ENCODE measurements around the gene TRAPPC3L.

Gene TRAPPC3L

DNA sequence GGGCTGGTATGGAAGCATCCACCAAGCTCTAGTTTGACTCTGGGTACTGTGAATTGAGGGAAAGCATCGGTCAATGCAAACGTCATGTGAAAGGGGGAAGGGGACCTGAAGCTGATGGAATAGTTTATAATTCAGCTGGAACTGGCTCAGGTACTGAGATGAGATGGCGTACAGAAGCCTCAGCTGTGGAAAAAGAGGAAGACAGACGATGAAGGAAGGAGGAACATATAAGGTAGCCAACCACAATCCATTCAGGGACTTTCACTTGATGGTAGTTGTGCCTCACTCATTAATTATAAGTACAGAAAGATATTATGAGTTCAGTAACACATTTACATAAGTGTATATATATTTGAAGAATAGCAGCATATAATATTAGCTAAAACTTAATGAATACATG lies 31.4 kb downstream of the TRAPPC3L start:
- Histone ChIP-seq H3K27ac (peak overlapping the region; percentile 7), H3K27me3 (no peaks in the 10 kb centered on the region), H3K4me3 (ENCODE audit: low read depth in 1 of 2, low read length in 1 of 2) (no peak overlapping the region), H3K4me1 (ENCODE audit: control insufficient read depth in 1 of 2, insufficient read depth in 1 of 2, low read depth in 1 of 2, low read length in 1 of 2) (peaks cover 0 to 11% of the 10 kb centered on the region in 2 experiments), H3K9me3 (no peaks in the 10 kb centered on the region), H3K36me3 (no peaks in the 10 kb centered on the region)
- TF ChIP-seq, protein P1, sequence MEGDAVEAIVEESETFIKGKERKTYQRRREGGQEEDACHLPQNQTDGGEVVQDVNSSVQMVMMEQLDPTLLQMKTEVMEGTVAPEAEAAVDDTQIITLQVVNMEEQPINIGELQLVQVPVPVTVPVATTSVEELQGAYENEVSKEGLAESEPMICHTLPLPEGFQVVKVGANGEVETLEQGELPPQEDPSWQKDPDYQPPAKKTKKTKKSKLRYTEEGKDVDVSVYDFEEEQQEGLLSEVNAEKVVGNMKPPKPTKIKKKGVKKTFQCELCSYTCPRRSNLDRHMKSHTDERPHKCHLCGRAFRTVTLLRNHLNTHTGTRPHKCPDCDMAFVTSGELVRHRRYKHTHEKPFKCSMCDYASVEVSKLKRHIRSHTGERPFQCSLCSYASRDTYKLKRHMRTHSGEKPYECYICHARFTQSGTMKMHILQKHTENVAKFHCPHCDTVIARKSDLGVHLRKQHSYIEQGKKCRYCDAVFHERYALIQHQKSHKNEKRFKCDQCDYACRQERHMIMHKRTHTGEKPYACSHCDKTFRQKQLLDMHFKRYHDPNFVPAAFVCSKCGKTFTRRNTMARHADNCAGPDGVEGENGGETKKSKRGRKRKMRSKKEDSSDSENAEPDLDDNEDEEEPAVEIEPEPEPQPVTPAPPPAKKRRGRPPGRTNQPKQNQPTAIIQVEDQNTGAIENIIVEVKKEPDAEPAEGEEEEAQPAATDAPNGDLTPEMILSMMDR (IDR thresholded peaks at IDR 0.05) = no peak

DNA sequence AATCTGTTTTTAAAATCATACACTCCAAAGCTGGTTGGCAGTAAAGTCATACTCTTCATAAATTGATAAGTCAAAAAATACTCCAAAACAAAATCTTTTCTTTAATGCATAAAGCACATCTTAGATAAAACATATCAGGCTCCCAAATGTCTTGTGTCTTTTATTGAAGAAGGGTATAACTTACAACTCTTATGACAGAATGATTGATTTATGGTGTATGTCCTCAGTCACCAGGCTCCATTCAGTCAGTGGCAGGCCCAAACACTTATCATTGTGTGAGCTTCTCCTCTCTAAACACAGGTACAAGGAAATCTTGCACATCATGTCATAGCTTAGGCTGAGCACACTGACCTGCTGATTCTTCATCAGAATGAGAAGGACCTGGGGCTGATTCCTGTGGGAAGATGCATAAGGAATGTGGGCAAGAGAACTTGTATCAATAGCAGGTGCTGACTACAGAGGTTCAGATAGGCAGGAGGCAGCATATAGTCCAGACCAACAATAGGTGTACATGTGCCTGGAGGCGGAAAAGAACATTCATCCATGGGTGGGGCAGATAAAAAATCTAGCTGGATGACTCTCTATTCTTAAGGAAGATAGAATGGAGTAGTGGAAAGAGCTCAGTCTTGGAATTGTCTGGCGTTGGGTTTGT lies 32.1 kb downstream of the TRAPPC3L start:
- peaks cover 0 to 11% of the 10 kb centered on the region in 2 experiments for H3K4me1 ChIP-seq (ENCODE audit: control insufficient read depth in 1 of 2, insufficient read depth in 1 of 2, low read depth in 1 of 2, low read length in 1 of 2)
- H3K36me3 ChIP-seq = no peaks in the 10 kb centered on the region
- no peaks in the 10 kb centered on the region for H3K27me3 ChIP-seq
- no peak overlapping the region for H3K4me3 ChIP-seq (ENCODE audit: low read depth in 1 of 2, low read length in 1 of 2)
- H3K9me3 ChIP-seq = no peaks in the 10 kb centered on the region
- H3K27ac ChIP-seq = no peak overlapping the region
- TF ChIP-seq, protein P1 (IDR thresholded peaks at IDR 0.05) = no peak

- TF ChIP-seq, protein P1 (IDR thresholded peaks at IDR 0.05) = no peak
- Histone ChIP-seq H3K4me1 (ENCODE audit: control insufficient read depth in 1 of 2, insufficient read depth in 1 of 2, low read depth in 1 of 2, low read length in 1 of 2) (peaks cover 0 to 11% of the 10 kb centered on the region in 2 experiments), H3K4me3 (ENCODE audit: low read depth in 1 of 2, low read length in 1 of 2) (no peak overlapping the region), H3K27me3 (no peaks in the 10 kb centered on the region), H3K27ac (no peak overlapping the region), H3K36me3 (no peaks in the 10 kb centered on the region), H3K9me3 (no peaks in the 10 kb centered on the region)
These were observed 32.8 kb downstream of the TRAPPC3L start for GRCh38 chr6:116512734-116513133.

DNA sequence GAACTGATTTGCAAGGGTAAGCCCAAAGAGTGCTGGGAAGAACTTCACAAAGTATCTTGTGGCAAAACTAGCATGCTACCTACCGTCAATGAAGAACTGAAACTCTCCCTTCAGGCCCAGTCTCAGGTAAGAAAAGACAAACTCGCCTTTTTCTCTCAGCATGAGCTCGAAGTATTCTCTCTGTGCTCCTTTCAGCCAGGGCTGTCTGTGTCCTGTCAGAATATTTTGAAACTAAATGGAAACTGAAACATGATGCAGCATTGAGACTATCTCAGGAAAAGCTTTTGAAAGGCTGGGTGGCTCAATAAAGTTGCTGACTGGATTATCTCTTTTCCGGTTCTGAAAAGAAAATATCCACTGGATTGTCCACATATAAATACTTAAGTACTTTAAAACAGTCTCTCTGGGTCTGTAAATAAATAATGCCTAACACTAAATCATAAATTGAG lies 33.3 kb downstream of the TRAPPC3L start:
- H3K9me3 ChIP-seq = no peaks in the 10 kb centered on the region
- no peak overlapping the region for H3K27ac ChIP-seq
- H3K4me1 ChIP-seq (ENCODE audit: control insufficient read depth in 1 of 2, insufficient read depth in 1 of 2, low read depth in 1 of 2, low read length in 1 of 2) = peaks cover 0 to 11% of the 10 kb centered on the region in 2 experiments
- H3K27me3 ChIP-seq = no peaks in the 10 kb centered on the region
- TF ChIP-seq, protein P1 (IDR thresholded peaks at IDR 0.05) = no peak
- no peaks in the 10 kb centered on the region for H3K36me3 ChIP-seq
- H3K4me3 ChIP-seq (ENCODE audit: low read depth in 1 of 2, low read length in 1 of 2) = no peak overlapping the region

GRCh38 chr6:116511424-116512110 lies 33.9 kb downstream of the TRAPPC3L start, which contains the start of gene CALHM5:
Gene CALHM5, plus strand, starts transcription at chr6:116511639. Its CDS starts 58 bp downstream, at chr6:116511697.
- Histone ChIP-seq H3K27me3 (no peaks in the 10 kb centered on the region), H3K9me3 (no peaks in the 10 kb centered on the region), H3K36me3 (no peaks in the 10 kb centered on the region), H3K4me1 (ENCODE audit: control insufficient read depth in 1 of 2, insufficient read depth in 1 of 2, low read depth in 1 of 2, low read length in 1 of 2) (peaks cover 0 to 11% of the 10 kb centered on the region in 2 experiments), H3K4me3 (ENCODE audit: low read depth in 1 of 2, low read length in 1 of 2) (no peak within 1 kb of the TSS), H3K27ac (no peak within 1 kb of the TSS)
- TF ChIP-seq, protein P1 (IDR thresholded peaks at IDR 0.05) = no peak
